ENCODE results near the gene SDE2.

GRCh38 chr1:225942574-225942973 is 56.6 kb downstream of the SDE2 start:
- TF ChIP-seq CTCF (IDR thresholded peaks at IDR 0.05), result no peak
- no peak for TF ChIP-seq EZH2 (IDR thresholded peaks at IDR 0.05; ENCODE audit: borderline replicate concordance, insufficient read depth, low read depth, low read length, poor library complexity, severe bottlenecking)

All from B cell (primary cell).